Loucy (cell line): ENCODE measurements around the gene CYP24A1.

Experiments
- H2AFZ ChIP-seq: fragments of 200-600 bp; sonication (generic); 2 replicates; pipeline ENCODE4 v1.6.0; 2016; ENCODE audit warnings: antibody characterized with exemption, mild to moderate bottlenecking, low read length, moderate library complexity
- H3F3A ChIP-seq: fragments of 200-600 bp; 2 replicates; pipeline ENCODE4 v1.6.0; 2016; ENCODE audit warnings: antibody characterized with exemption, low read depth, mild to moderate bottlenecking
- H3K27me3 ChIP-seq: fragments of 200-600 bp; sonication (generic); 2 replicates; pipeline ENCODE4 v1.6.1; 2014; ENCODE audit warnings: low read length, mild to moderate bottlenecking; ENCODE audit not compliant: insufficient read depth, poor library complexity, severe bottlenecking
- H3K36me3 ChIP-seq: fragments of 200-600 bp; sonication (generic); 2 replicates; pipeline ENCODE4 v1.6.1; 2016; ENCODE audit warnings: low read length; ENCODE audit not compliant: insufficient read depth
- H3K4me1 ChIP-seq: fragments of 200-600 bp; sonication (generic); 2 replicates; pipeline ENCODE4 v1.5.1; 2014; ENCODE audit warnings: low read length, mild to moderate bottlenecking; ENCODE audit not compliant: insufficient read depth, poor library complexity, severe bottlenecking
- H3K4me2 ChIP-seq: fragments of 200-600 bp; sonication (generic); 2 replicates; pipeline ENCODE4 v1.6.0; 2014; ENCODE audit warnings: antibody characterized with exemption, low read length, low read depth, mild to moderate bottlenecking; ENCODE audit not compliant: poor library complexity, severe bottlenecking
- H3K4me3 ChIP-seq: fragments of 200-600 bp; sonication (generic); 2 replicates; pipeline ENCODE4 v1.5.1; 2014; ENCODE audit warnings: low read length, mild to moderate bottlenecking, mixed read lengths; ENCODE audit not compliant: poor library complexity, severe bottlenecking
- H3K79me2 ChIP-seq: fragments of 200-600 bp; sonication (generic); 2 replicates; pipeline ENCODE4 v1.6.1; 2014; ENCODE audit warnings: low read length; ENCODE audit not compliant: insufficient read depth
- H3K9ac ChIP-seq: fragments of 200-600 bp; sonication (generic); 2 replicates; pipeline ENCODE4 v1.6.0; 2014; ENCODE audit warnings: mild to moderate bottlenecking, low read depth, low read length, moderate library complexity; ENCODE audit not compliant: poor library complexity, severe bottlenecking
- H3K9me2 ChIP-seq: fragments of 200-600 bp; sonication (generic); replicated peaks from 2 replicates; pipeline ENCODE4 v1.6.1; 2016; ENCODE audit warnings: low read depth, low read length, mixed read lengths
- H3K9me3 ChIP-seq: fragments of 200-600 bp; sonication (generic); 2 replicates; pipeline ENCODE4 v1.6.1; 2014; ENCODE audit warnings: mild to moderate bottlenecking, antibody characterized with exemption, low read length, low read depth; ENCODE audit not compliant: insufficient read depth
- H4K20me1 ChIP-seq: fragments of 200-600 bp; sonication (generic); 2 replicates; pipeline ENCODE4 v1.6.0; 2014; ENCODE audit warnings: antibody characterized with exemption, low read length, mild to moderate bottlenecking; ENCODE audit not compliant: insufficient read depth, poor library complexity, severe bottlenecking
- CTCF ChIP-seq: fragments of 200-600 bp; sonication (generic); conservative IDR thresholded peaks from 2 replicates; pipeline ENCODE4 v1.5.1; 2014; ENCODE audit warnings: mild to moderate bottlenecking, antibody characterized with exemption, low read length
- EZH2phosphoT487 ChIP-seq: fragments of 200-600 bp; IDR thresholded peaks from 2 replicates; pipeline ENCODE4 v1.6.1; 2018; ENCODE audit warnings: antibody characterized with exemption, mild to moderate bottlenecking, moderate library complexity, borderline replicate concordance

CYP24A1 gene

GRCh38 chr20:54160065-54161007 lies 13.4 kb downstream of the CYP24A1 start:
- H3K36me3 ChIP-seq, result no peaks in the 10 kb centered on the region
- no peaks in the 10 kb centered on the region for H3K9me2 ChIP-seq
- no peaks in the 10 kb centered on the region for H4K20me1 ChIP-seq
- no peaks in the 10 kb centered on the region for H3K27me3 ChIP-seq
- no peaks in the 10 kb centered on the region for H3K4me1 ChIP-seq
- H2AFZ ChIP-seq, result no peak overlapping the region
- no peaks in the 10 kb centered on the region for H3K9me3 ChIP-seq
- no peaks in the 10 kb centered on the region for H3K79me2 ChIP-seq
- no peak for TF ChIP-seq EZH2phosphoT487
- H3K9ac ChIP-seq, result no peak overlapping the region
- no peaks in the 10 kb centered on the region for H3F3A ChIP-seq
- no peak overlapping the region for H3K4me3 ChIP-seq
- H3K4me2 ChIP-seq, result no peak overlapping the region

GRCh38 chr20:54158856-54159418 lies 14.8 kb downstream of the CYP24A1 start:
- Histone ChIP-seq H3K36me3 (no peaks in the 10 kb centered on the region), H3K27me3 (no peaks in the 10 kb centered on the region), H3K79me2 (no peaks in the 10 kb centered on the region), H3F3A (no peaks in the 10 kb centered on the region), H4K20me1 (no peaks in the 10 kb centered on the region), H3K9ac (no peak overlapping the region), H3K4me1 (no peaks in the 10 kb centered on the region), H3K9me2 (no peaks in the 10 kb centered on the region), H2AFZ (no peak overlapping the region), H3K9me3 (no peaks in the 10 kb centered on the region), H3K4me3 (no peak overlapping the region), H3K4me2 (no peak overlapping the region)
- TF ChIP-seq EZH2phosphoT487, result no peak
- no peak for TF ChIP-seq CTCF

- TF ChIP-seq CTCF, result no peak
- no peak for TF ChIP-seq EZH2phosphoT487
Observed at GRCh38 chr20:54158226-54158625, 15.6 kb downstream of the CYP24A1 start.

More at GRCh38 chr20:54158226-54158625, 15.6 kb downstream of the CYP24A1 start:
- H4K20me1 ChIP-seq, result no peaks in the 10 kb centered on the region
- H3K9me3 ChIP-seq, result no peaks in the 10 kb centered on the region
- H2AFZ ChIP-seq, result no peak overlapping the region
- no peak overlapping the region for H3K4me3 ChIP-seq
- no peaks in the 10 kb centered on the region for H3K4me1 ChIP-seq
- H3K9me2 ChIP-seq, result no peaks in the 10 kb centered on the region
- no peaks in the 10 kb centered on the region for H3K27me3 ChIP-seq
- no peak overlapping the region for H3K4me2 ChIP-seq
- no peaks in the 10 kb centered on the region for H3F3A ChIP-seq
- H3K36me3 ChIP-seq, result no peaks in the 10 kb centered on the region
- no peaks in the 10 kb centered on the region for H3K79me2 ChIP-seq
- H3K9ac ChIP-seq, result no peak overlapping the region
